CD1c-positive myeloid dendritic cell (primary cell): ENCODE measurements around the gene PIK3AP1.

Experiments
- DNase-seq: peaks from one replicate; pipeline ENCODE4 v3.0.0-alpha.2; 2016; ENCODE audit errors: extremely low spot score

The PIK3AP1 gene

GRCh38 chr10:96645191-96645721 is 75.1 kb downstream of the PIK3AP1 start:
- peak; percentile 91 for DNase-seq

DNA sequence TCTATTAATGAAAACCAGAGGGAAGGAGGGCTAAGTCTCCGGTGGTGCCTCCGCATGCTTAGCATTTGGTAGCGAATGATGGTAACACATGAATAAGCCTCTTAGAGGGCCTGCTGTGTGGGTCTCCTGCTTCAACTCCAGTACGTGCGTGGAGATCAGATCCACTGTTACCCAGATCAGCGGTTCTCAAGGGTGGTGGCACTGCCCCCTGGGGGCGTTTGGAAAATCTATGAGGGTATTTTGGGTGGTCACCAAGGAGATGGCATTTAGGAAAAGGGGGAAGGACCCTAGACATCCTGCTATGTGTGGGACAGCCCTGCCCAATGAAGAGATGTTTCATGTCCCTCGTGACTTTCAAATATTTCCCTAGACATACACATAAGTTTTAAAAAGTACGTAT is 76.4 kb downstream of the PIK3AP1 start:
- DNase-seq: no peak

DNA sequence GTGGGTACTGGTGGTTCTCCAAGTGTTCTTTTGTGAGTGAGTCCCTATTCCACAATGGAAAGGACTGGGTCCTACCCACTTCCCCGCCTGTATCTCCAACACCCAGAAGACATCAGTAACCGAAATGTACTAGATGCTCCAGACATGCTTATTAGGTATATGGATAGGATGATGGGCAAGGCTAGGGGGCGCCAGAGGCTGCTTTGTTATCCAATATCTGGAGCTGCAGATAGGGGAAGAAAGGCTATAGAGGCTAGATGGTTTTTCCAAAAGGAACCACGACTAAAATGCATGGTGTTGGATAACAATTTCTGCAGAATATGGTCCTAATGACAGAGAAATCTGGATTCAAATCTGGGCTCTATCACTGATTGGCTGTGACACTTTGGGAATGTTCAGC is 77.3 kb downstream of the PIK3AP1 start:
- DNase-seq: peak; percentile 89

DNA sequence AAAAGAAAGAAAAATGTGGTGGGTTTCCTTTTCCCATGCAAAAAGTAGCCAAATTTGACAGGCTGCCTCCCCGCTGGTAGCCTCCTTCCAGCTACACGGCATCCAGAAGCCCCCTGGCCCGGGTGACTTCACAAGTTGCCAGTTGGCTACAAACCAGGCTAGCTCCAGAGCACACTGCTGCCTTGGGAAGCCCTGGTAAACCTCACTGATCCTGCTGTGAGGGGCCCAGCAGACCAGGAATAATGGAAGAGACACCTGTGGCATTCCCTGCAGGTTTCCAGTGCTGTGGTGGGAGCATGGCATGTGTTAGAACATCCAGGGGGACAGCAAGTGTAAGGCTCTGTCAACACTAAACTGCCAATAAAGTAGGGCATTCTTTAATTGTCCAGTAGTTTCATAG is 77.8 kb downstream of the PIK3AP1 start:
- no peak for DNase-seq

DNA sequence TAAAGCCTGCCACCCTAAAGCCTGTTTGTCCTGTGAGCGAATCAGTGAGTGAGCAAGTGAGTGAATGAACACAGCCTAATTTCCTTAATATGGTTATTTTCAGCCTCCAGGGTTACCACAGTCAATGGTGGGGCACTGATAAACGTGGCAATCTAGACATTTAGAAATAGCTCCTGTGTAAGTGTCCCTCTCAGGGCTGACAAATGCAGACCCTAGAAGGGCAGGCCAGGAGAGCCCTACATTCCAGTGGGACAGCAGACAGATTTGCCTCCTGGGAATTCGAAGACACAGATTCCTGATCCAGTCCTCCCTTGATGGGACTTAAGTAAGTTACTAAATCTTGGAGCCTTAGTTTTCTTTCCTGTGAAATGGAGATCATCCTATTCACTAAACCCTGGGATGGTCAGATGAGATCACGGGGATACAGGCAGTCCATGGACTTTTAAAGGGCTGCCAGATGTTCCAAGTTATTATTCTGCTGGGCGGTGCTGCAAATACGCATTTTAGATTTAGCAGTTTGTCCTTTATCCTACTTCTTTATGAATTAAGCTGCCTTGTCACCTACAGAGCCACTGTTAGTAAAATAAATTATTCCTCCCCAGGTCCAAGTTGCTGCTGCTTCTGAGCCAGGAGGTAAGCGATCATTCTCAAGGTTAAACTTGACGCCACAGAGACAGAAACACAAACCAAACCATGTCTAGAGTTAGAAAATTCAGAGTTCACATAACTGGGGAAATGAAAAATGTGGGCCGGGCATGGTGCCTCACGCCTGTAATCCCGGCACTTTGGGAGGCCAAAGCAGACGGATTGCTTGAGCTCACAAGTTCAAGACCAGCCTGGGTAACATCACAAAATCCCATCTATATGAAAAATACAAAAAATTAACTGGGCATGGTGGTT is 78.7 kb downstream of the PIK3AP1 start:
- DNase-seq: no peak

- no peak for DNase-seq
These were observed 80.4 kb downstream of the PIK3AP1 start for GRCh38 chr10:96639899-96640298.

GRCh38 chr10:96638696-96639095 is 81.6 kb downstream of the PIK3AP1 start:
- no peak for DNase-seq

DNA sequence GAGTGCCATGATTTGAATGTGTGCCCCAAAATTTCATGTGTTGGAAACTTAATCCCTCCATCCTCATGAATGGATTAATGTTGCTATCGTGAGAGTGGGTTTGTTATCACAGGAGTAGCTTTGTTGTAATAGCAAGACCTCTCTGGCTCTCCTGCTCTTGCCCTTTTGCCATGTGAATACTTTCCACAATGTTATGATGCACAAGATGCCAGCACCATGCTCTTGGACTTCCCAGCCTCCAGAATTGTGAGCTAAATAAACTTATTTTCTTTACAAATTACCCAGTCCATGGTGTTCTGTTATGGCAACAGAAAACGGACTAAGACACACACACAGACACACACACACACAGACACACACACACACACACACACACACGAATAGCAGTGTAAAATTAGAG is 82.2 kb downstream of the PIK3AP1 start:
- no peak for DNase-seq

DNA sequence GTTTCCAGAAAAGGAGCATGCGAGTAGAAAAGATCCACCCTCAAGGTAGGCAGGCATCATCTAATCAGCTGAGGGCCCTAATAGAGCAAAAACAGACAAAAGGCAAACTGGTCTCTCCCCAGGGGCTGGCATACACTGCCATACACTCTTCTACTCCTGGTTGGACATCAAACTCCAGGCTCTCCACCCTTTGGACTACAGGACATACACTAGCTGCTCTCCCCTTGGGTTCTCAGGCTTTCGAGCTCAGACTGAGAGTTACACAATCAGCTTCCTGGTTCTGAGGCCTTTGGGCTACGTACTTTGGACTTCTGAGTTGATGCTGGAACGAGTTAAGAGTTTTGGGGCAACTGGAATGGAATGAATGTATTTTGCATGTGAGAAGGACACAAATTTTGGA is 82.6 kb downstream of the PIK3AP1 start:
- no peak for DNase-seq

- no peak for DNase-seq
These were observed 83.8 kb downstream of the PIK3AP1 start for GRCh38 chr10:96636551-96636950.

DNA sequence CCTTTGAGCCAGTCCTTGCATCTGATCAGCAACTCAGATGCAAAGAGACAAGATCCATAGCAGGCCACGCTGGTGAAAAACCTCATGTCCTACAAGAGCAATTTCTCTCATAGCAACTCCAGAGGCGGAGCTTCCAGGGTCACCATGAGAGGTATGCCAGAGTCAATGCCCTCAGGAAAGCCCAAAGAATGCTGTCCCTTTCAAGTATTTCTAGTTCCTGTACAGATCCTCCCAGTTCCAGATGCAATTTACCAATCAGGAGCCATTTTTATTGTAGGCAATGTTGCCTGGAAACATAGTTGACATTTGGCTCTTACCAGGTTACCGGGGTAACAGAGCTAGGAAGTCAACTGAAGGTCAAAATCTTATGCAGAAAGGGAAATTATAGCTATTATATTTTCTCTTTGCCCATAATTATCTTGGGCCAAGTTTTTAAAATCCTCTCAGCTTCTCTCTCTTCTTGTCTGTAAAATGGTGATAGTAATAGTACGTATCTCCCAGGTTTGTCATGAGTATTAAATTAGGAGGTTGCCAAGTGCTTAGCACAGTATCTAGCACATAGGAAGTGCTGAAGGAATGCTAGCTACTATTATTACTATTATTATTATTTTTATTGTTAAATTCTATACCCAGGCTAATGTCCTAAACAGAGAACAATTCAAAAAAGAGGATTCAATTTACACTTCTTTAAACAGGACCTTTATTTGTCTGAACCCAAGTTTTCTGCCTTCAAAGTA is 87.2 kb downstream of the PIK3AP1 start:
- DNase-seq: peak; percentile 23

- DNase-seq: no peak
These were observed 93.0 kb downstream of the PIK3AP1 start for GRCh38 chr10:96627292-96627691.

- DNase-seq: no peak
These were observed 93.5 kb downstream of the PIK3AP1 start for GRCh38 chr10:96626795-96627194.

- DNase-seq: no peak
These were observed 95.1 kb downstream of the PIK3AP1 start for GRCh38 chr10:96625173-96625572.

GRCh38 chr10:96622013-96622787 is 98.1 kb downstream of the PIK3AP1 start:
- DNase-seq: no peak

DNA sequence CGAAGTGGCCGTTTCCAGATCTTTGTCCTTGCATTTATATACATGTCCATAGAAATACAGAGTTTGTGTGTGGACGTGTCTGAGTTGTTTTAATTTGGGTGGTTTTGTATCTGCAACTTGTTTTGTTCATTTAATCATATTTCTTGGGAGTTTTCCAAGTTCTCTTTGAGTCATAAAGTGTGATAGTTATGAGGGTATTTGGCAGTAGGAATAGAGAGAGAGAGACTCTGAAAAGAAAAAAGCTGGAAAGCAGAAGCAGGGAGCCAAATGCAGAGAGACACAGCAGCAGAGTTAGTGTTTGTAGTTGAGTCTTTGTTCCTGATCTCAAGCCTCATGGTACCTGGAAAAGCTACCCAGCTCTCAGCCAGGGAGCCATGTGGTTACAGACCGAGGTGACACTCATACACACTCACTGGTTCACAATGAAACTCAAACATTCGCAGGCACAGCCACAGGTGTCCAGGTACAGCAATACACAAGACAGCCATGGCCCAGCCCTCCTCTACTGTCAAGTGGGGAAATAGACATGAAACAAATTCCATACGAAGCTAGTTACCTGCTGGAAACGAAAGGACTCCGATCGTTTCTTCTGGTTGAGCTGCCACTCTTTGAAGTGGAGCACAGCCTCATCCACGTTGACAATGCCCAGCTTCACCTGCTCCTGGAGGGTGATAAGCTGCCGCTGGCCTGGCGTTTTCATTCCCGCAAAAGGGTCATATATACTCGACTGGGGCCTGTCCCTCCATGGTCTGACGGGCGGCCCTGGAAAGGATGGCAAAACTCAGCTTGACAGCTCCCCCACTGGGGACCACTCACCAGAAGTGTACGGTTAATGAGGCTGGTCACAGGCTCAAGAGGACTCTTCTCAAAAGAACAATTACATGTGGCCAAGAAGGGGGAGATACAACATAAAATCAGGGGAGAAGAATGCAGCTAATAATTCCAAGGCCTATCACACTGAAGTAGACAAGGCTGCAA is 100.2 kb downstream of the PIK3AP1 start:
- no peak for DNase-seq

GRCh38 chr10:96619120-96619519 is 101.2 kb downstream of the PIK3AP1 start:
- DNase-seq: no peak

GRCh38 chr10:96618653-96619052 is 101.7 kb downstream of the PIK3AP1 start:
- DNase-seq: no peak

- no peak for DNase-seq
These were observed 103.4 kb downstream of the PIK3AP1 start for GRCh38 chr10:96616961-96617360.

- no peak for DNase-seq
These were observed 105.8 kb downstream of the PIK3AP1 start for GRCh38 chr10:96614515-96614914.

DNA sequence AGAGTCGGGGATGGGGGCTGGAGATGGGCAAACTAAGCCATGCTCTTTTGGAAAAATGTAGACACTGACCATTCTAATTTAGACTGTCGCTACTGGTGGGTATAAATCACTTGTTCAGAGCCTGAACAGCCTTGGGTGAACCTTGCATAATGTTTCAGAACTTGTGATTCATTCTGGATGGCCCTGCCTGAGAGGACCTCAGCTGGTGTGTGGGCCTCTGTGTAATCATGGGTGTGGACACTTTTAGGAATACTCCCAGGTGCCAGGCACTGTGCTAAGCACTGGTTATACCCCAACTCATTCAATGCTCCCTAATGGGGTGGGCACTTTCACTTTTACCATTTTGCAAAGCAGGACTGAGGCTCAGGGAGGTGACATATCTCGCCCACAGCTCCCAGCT is 106.7 kb downstream of the PIK3AP1 start:
- DNase-seq: no peak
